Measurements from ENCODE around the gene TBC1D14.

TBC1D14 gene

GRCh38 chr4:6909113-6909969, at the start of gene TBC1D14:
Gene TBC1D14 (plus strand): TSS chr4:6909826. CDS start chr4:6923390, 13,564 bp downstream.
- in situ Hi-C loops (cut with MboI; ENCODE audit: low sequenced_read_pairs, unreplicated experiment), result loop anchor here (10.0 kb wide), 1 partner anchor 75 kb away; no protein-coding TSS in a partner anchor
- no peak for TF ChIP-seq CTCF (IDR thresholded peaks at IDR 0.05; ENCODE audit: borderline replicate concordance, control extremely low read depth, extremely low read depth, insufficient read depth, missing control alignments)
- peak; percentile 97 for DNase-seq (ENCODE audit: low spot score)

- no peak for TF ChIP-seq CTCF (IDR thresholded peaks at IDR 0.05; ENCODE audit: borderline replicate concordance, control extremely low read depth, extremely low read depth, insufficient read depth, missing control alignments)
- no peak for DNase-seq (ENCODE audit: low spot score)
- in situ Hi-C loops (cut with MboI; ENCODE audit: low sequenced_read_pairs, unreplicated experiment), result no loop called here
These were observed 41.2 kb upstream of the TBC1D14 start for GRCh38 chr4:6868386-6868785.

GRCh38 chr4:6869944-6870343, 39.7 kb upstream of the TBC1D14 start:
- in situ Hi-C loops (cut with MboI; ENCODE audit: low sequenced_read_pairs, unreplicated experiment), result no loop called here
- no peak for TF ChIP-seq CTCF (IDR thresholded peaks at IDR 0.05; ENCODE audit: borderline replicate concordance, control extremely low read depth, extremely low read depth, insufficient read depth, missing control alignments)
- DNase-seq (ENCODE audit: low spot score), result no peak

GRCh38 chr4:6873291-6873690, 36.3 kb upstream of the TBC1D14 start:
- DNase-seq (ENCODE audit: low spot score), result no peak
- TF ChIP-seq CTCF (IDR thresholded peaks at IDR 0.05; ENCODE audit: borderline replicate concordance, control extremely low read depth, extremely low read depth, insufficient read depth, missing control alignments), result peak; percentile 27
- in situ Hi-C loops (cut with MboI; ENCODE audit: low sequenced_read_pairs, unreplicated experiment), result no loop called here

GRCh38 chr4:6873792-6874461, 35.7 kb upstream of the TBC1D14 start:
- in situ Hi-C loops (cut with MboI; ENCODE audit: low sequenced_read_pairs, unreplicated experiment), result no loop called here
- TF ChIP-seq CTCF (IDR thresholded peaks at IDR 0.05; ENCODE audit: borderline replicate concordance, control extremely low read depth, extremely low read depth, insufficient read depth, missing control alignments), result peak; percentile 81
- DNase-seq (ENCODE audit: low spot score), result peak; percentile 75

GRCh38 chr4:6874981-6875380, 34.6 kb upstream of the TBC1D14 start:
- no peak for DNase-seq (ENCODE audit: low spot score)
- TF ChIP-seq CTCF (IDR thresholded peaks at IDR 0.05; ENCODE audit: borderline replicate concordance, control extremely low read depth, extremely low read depth, insufficient read depth, missing control alignments), result no peak
- in situ Hi-C loops (cut with MboI; ENCODE audit: low sequenced_read_pairs, unreplicated experiment), result loop anchor here (25.0 kb wide), 1 partner anchor 163 kb away; the partner anchor contains the start of genes BLOC1S4 and MRFAP1L1
